HFFc6 (cell line): ENCODE results near the gene TM9SF2. TPM values are rescaled to one million over a fixed set of nuclear protein-coding genes. Genes with fewer than 3 reads are reported as not detected.

Source experiments
- DNase-seq: peaks from one replicate; pipeline ENCODE4 v3.0.0-alpha.2; 2018
- H3K27ac Mint-ChIP-seq: 2 replicates; pipeline ENCODE4 v1.8.0; 2020; ENCODE audit warnings: mild to moderate bottlenecking, mixed read lengths
- H3K27me3 Mint-ChIP-seq: 2 replicates; pipeline ENCODE4 v1.8.0; 2021; ENCODE audit warnings: mild to moderate bottlenecking, moderate library complexity, mixed read lengths; ENCODE audit not compliant: insufficient read depth
- H3K36me3 Mint-ChIP-seq: 2 replicates; pipeline ENCODE4 v1.8.0; 2021; ENCODE audit warnings: low read depth, mixed read lengths
- H3K4me1 Mint-ChIP-seq: 2 replicates; pipeline ENCODE4 v1.8.0; 2020; ENCODE audit warnings: low read depth, mixed read lengths
- H3K4me3 Mint-ChIP-seq: 2 replicates; pipeline ENCODE4 v1.8.0; 2020; ENCODE audit warnings: mild to moderate bottlenecking, moderate library complexity, mixed read lengths
- H3K9me3 Mint-ChIP-seq: 2 replicates; pipeline ENCODE4 v1.8.0; 2020; ENCODE audit warnings: mild to moderate bottlenecking, mixed read lengths
- total RNA-seq, 6 experiments: library from RNA; stranded (reverse); fragmentation: NEBNext Ultra II Directional; extraction: Animal tissue kit (Norgen Biotek cat#: 25700); gene quantifications; 2 replicates in 1 of 6; 3 replicates in 5 of 6; pipeline ENCODE4 v1.2.3, GENCODE V29; 2021
- TF ChIP-seq, protein P1 (sequence below): fragments of 200-600 bp; sonication (generic); IDR thresholded peaks from 2 replicates; pipeline ENCODE4 v1.5.0; 2021; ENCODE audit warnings: antibody characterized with exemption, mild to moderate bottlenecking

TM9SF2 gene
- total RNA-seq, 6 experiments from 2014 or later: 101 to 127 (median 122) TPM

DNA sequence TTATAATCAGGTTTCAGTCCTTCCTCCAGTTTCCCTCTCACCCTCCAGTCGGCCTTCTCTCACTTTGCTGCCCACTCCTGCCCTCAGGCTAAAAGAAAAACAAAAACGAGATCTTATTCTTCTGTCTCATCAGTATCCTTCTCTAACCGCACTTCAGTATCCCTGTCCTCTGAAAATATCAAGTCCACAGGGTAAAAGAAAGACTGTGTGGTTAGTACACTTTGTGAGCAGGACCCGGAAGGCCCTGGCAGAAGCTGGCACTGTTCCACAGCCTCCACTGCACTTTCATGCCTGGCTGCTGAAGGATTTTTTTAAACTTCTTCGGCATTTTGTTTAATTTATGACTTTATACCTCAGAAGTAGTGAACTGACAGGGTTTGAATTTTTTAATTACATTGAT is 51.8 kb downstream of the TM9SF2 start:
- TF ChIP-seq, protein P1, sequence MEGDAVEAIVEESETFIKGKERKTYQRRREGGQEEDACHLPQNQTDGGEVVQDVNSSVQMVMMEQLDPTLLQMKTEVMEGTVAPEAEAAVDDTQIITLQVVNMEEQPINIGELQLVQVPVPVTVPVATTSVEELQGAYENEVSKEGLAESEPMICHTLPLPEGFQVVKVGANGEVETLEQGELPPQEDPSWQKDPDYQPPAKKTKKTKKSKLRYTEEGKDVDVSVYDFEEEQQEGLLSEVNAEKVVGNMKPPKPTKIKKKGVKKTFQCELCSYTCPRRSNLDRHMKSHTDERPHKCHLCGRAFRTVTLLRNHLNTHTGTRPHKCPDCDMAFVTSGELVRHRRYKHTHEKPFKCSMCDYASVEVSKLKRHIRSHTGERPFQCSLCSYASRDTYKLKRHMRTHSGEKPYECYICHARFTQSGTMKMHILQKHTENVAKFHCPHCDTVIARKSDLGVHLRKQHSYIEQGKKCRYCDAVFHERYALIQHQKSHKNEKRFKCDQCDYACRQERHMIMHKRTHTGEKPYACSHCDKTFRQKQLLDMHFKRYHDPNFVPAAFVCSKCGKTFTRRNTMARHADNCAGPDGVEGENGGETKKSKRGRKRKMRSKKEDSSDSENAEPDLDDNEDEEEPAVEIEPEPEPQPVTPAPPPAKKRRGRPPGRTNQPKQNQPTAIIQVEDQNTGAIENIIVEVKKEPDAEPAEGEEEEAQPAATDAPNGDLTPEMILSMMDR: no peak
- H3K9me3 Mint-ChIP-seq: no peaks in the 10 kb centered on the region
- H3K4me1 Mint-ChIP-seq: peaks cover 7% of the 10 kb centered on the region; the same call in 1 of the 2 replicates
- no peak overlapping the region for H3K4me3 Mint-ChIP-seq
- DNase-seq: no peak
- H3K27ac Mint-ChIP-seq: 0 out of 2 replicates have a peak overlapping the region, but pooled peaks have one; percentile 6
- H3K36me3 Mint-ChIP-seq: peaks cover 40% of the 10 kb centered on the region
- H3K27me3 Mint-ChIP-seq: no peaks in the 10 kb centered on the region; the same call in 1 of the 2 replicates

DNA sequence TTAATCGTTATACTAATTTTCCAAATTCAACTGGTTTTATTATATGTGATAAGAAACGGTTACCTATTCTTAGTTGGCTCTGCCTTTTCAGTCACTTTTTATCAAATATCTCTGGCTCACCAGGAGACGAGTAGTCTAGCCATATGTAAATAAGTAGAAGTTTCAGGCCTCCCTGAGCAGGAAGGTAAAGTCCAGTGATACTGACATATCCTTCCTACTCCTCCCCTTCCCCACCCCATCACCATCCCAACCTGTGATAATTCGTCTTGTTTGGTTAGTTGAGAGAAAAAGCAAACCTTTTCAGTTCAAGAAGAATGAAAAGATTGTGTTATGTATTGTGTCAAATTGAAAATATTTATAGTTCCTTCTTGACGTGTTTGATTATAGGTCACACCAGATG is 53.9 kb downstream of the TM9SF2 start:
- Mint-ChIP-seq H3K4me1 (peaks cover 18% of the 10 kb centered on the region), H3K9me3 (no peaks in the 10 kb centered on the region), H3K27ac (no peak overlapping the region), H3K36me3 (peaks cover 42% of the 10 kb centered on the region), H3K4me3 (no peak overlapping the region), H3K27me3 (no peaks in the 10 kb centered on the region; the same call in 1 of the 2 replicates)
- TF ChIP-seq, protein P1: no peak
- no peak for DNase-seq

DNA sequence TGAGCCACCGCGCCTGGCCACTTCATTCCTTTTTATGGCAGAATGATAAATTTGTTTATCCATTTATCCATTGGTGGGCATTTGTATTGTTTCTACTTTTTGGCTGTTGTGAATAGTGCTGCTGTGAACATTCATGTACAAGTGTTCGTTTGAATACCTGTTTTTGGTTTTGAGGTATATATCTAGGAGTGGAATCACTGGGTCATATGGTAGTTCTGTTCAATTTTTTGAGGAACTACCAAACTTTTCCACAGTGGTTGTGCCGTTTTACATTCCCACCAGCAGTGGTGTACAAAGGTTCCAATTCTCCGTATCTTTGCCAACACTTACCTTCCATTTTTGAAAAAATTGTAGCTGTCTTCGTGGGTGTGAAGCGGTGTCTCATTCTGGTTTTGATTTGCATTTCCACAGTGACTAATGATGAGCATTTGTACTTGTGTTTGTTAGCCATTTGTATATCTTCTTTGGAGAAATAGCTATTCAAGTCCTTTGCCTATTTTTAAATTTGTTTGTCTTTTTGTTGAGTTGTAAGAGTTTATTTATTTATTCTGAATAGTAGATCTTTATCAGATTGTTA is 55.7 kb downstream of the TM9SF2 start:
- DNase-seq: no peak
- H3K27ac Mint-ChIP-seq: no peak overlapping the region; the same call in 1 of the 2 replicates
- no peak overlapping the region for H3K4me3 Mint-ChIP-seq
- no peaks in the 10 kb centered on the region; the same call in 1 of the 2 replicates for H3K27me3 Mint-ChIP-seq
- peaks cover 38% of the 10 kb centered on the region for H3K36me3 Mint-ChIP-seq
- H3K9me3 Mint-ChIP-seq: no peaks in the 10 kb centered on the region
- TF ChIP-seq, protein P1: no peak
- H3K4me1 Mint-ChIP-seq: peaks cover 18% of the 10 kb centered on the region

DNA sequence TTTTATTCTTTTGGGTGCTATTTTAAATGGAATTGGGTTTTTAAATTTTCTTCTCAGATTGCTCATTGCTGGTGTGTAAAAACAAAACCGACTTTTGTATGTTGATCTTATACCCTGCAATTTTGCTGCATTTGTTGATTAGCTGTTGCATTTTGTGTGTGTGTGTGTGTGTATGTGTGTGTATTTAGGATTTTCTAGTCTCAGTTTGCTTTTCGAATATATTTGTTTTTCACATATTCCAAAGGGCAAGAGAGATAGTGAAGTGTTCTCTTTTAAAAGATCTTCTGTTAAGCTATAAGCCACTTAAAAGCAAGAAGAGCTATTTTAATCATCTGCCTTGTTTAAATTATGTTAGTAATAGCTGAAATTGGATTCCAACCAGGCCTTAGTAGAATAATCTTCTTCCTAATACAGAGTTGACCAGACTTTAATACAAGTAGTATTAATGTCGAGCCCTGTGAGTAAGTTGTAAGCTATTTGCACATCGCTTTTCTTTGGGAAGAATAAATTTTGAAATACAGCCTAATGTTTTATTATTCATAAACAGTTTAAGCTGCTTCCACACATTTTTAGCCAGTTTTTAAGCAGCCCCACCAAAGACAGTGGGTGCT is 57.4 kb downstream of the TM9SF2 start:
- Mint-ChIP-seq H3K36me3 (peaks cover 41% of the 10 kb centered on the region), H3K27ac (no peak overlapping the region), H3K4me3 (no peak overlapping the region), H3K4me1 (peaks cover 18% of the 10 kb centered on the region), H3K27me3 (no peaks in the 10 kb centered on the region; the same call in 1 of the 2 replicates), H3K9me3 (no peaks in the 10 kb centered on the region)
- DNase-seq: no peak
- TF ChIP-seq, protein P1: no peak

DNA sequence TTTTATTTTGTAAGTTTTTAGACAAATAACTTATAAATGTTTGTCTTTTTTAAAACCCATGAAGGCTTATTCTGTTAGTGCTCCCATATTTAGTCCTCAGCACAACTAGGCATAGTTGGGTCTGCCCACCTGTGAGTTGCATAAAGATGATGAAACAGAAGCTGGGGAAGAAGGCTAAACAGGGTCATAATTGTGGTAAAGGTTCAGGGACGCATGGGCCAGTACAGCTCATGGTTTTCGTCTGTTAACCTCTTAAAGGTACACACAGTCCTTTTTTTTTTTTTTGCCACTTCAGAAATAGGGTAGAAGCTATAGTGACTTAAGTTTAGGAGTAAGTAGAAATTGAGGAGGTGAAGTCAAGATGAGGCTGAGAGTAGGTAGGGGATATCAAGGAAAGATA is 58.3 kb downstream of the TM9SF2 start:
- TF ChIP-seq, protein P1: no peak
- Mint-ChIP-seq H3K4me3 (no peak overlapping the region), H3K9me3 (no peaks in the 10 kb centered on the region), H3K4me1 (peaks cover 18% of the 10 kb centered on the region), H3K27ac (no peak overlapping the region), H3K27me3 (no peaks in the 10 kb centered on the region; the same call in 1 of the 2 replicates), H3K36me3 (peaks cover 46% of the 10 kb centered on the region)
- DNase-seq: no peak
